Stimulated activated CD8-positive, alpha-beta memory T cell treated with anti-CD3 and anti-CD28 coated beads, Interleukin-7, amount 100 ng/mL, for 1 hour (primary cell): Measurements from ENCODE around the gene TNIK.
A peak's percentile ranks its signal among the peaks of the same experiment; 100 is the strongest.
"Not testable (repeated sequence)": the region's sequence is repeated elsewhere in the genome, so short reads cannot be mapped to it uniquely, and the experiment has no call there.

Source experiments
- DNase-seq, 2 donors: peaks; one replicate each; pipeline ENCODE4 v3.0.0-alpha.2; 2020; ENCODE audit warnings: low read depth in 2 of 2

TNIK gene

DNA sequence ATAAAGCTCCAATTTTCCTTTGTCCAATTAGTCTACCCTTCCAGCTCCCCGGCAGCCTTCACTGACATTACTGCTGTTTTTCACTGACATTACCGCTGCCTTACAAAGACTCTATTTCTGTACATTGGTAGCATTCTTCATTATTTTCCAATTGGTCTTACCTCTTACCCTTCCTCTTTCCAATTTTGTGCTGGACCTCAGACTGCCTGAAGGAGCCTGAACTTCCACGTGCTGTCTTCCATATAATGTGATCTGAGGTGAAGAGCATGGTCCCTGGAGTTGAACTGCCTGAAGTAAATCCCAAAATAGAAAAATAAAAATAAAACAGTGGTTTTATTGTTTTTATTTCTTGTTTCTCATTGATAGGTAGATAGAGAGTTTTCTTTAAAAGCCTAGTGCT is 9.2 kb upstream of the TNIK start:
- no peak for DNase-seq

GRCh38 chr3:171468296-171468906 is 8.2 kb upstream of the TNIK start:
- DNase-seq: no peak

GRCh38 chr3:171465763-171466162 is 5.6 kb upstream of the TNIK start:
- no peak for DNase-seq

GRCh38 chr3:171464462-171464861 is 4.3 kb upstream of the TNIK start:
- no peak for DNase-seq

GRCh38 chr3:171462224-171462623 is 2.0 kb upstream of the TNIK start:
- no peak for DNase-seq

GRCh38 chr3:171461525-171461917 is 1.3 kb upstream of the TNIK start:
- DNase-seq: no peak

DNA sequence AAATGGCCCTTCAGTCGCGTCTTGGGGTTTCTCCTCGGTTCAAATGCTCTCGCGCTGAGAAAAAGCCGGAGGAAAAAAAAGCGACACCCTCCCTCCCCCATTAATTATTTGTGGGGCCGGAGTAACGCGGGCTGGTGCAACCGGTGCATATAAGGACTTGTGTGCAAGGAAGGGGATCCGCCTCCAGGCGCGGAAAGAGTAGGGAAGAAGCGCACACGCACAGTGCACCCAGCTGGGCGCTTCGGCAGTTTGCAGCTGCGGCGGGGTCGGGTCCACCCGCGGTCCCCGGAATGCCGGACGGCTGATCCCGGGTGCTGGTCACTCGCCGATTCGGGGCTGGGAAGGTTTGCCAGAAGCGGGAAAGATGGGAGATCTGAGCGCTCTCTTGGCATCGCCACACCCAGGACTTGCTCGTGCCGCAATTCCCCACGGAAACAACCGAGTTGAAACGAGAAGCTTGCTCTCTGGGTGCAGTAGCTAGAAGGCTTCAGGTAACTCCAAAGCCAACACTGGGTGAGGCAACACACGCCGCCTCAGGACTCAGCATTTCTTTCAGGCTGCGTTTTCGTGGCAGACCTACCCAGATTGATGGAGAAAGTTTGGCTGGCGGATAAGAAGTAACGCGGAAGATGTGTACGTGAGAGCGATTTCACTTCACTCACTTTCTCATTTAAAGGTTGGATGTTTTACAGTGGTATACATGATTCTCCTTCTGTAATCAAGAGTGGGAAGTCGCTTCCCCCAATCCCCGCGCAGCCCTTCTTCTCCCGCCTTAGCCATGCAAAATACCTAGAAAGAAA is 720 bp upstream of the TNIK start:
- DNase-seq: no peak

GRCh38 chr3:171459137-171459941 is 866 bp downstream of the TNIK start:
- DNase-seq: peak; percentile 18 to 27

- DNase-seq: no peak
These were observed 1.4 kb downstream of the TNIK start for GRCh38 chr3:171458864-171459136.

GRCh38 chr3:171458071-171458863 is 1.9 kb downstream of the TNIK start:
- DNase-seq: peak in 1 of 2 donors; percentile 24

GRCh38 chr3:171457607-171458061 is 2.6 kb downstream of the TNIK start:
- no peak for DNase-seq

DNA sequence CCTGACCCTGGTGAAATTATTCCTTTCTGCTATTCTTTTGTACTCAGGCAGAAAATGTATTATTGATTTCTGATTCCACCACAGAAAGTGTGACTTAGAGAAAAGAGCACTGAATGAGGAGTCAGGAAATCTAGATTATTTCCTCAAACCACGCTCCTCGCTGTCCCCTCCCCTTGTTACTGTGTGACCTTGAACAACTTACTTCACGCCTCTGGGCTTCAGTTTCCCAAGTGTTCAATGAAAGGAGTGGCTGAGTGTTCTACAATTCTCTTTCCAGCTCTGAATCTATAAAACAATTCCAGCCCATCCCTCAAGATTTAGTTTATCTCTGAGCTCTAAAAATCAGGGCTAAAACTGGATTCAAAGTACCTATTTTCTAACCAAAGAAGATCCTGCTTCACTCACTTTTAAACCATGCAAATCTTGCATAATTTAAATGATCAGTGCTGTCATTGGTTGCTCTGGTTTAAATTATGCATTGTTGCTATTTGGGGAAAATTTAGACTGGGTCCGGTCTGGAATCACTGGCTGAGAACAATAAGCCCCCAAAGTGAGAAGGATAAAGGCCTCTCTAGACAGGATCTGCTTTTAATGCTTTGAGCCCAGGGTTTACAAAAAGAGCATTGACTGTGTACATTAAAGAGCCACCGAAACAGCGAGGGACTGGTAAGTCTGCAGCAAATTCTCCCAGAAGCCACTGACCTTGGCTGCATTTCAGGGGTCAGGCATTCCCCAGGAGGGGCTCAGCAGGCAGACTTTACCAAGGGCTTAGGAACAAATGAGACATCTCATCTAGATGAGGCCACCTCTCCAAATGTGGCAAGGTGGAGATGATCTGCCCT is 3.2 kb downstream of the TNIK start:
- DNase-seq: no peak

- no peak for DNase-seq
These were observed 4.3 kb downstream of the TNIK start for GRCh38 chr3:171455603-171456550.

DNA sequence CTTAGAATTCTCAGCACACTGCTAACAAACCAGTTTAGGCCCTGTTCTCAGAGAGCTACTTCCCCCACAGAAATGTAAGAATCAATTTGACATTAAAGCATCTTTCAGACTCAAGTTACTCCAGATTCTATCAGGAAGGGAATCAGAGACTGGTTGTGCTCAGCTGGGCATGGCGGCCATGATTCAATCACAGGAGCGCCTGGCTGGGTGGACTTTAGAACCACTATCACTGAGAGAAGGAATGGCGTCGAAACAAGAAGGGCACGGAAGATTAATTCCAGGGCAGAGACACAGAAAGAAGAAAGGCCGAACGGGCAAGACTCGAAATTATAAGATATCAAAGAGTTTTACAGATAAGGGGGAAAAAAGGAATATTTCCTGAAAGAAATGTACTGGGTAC is 6.2 kb downstream of the TNIK start:
- no peak for DNase-seq

DNA sequence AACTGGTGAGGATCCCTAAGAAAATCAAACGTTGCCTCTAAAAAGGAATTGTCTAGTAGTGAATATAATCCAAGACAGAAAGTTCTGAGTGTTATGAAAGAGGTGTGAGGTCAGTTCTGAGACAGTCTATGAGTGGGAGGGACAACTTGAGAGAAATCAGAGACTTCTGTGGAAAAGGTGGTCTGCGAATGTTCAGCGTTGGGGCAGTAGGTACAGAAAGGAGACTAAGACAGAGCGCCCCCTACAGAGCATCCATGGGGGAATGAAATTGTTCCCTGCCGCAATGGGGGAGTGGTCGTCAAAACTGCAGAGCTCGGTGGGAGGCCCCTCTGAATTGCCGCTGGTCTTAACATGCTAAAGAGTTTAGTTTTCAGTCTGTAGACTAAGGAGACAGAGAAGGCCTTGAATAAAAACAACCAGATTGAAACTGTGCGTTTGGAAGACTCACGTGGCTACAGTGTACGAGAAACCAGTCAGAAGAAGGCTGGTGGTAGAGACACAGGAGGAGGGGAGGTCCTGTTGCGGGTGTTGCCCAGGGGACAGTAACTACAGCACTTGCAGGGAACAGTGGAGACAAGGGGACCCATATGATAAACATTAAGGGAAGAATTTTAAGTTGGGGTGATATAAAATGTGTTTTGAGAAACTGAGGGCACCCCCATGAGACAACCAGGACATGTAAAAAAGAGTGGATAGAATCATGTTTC is 6.9 kb downstream of the TNIK start:
- DNase-seq: no peak

GRCh38 chr3:171452328-171452727 is 7.9 kb downstream of the TNIK start:
- DNase-seq: no peak

DNA sequence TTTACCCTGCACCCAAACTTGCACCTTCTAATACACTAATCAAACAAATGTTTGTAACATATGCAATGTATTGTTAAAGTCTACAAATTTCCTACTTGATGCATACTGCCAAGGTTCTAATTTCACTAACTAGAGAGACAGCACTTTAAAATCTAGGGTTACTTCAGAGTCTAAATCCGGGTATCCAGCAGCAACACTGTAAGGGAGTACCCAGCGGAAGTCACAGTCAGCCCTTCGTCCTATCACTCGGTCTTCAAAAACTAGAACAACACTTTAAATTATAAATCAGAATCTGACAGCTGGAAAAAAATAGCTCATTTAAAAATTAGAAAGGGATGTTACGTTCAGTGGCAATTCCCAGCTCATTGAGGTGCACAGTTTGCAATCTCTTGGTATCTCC is 8.3 kb downstream of the TNIK start:
- no peak for DNase-seq

DNA sequence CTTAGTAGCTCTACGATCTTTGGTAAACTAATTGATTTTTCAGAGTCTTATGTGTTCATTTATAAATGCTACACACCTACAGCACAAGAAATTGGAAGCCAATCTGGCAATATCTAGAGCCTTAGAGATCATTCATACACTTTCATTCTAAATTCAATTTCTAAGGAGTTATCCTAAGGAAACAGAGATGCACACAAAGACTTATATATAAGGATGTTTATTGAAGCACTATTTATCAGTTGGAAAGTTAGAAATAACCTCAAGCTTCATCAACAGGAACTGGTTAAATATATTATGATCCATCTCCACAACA is 12.7 kb downstream of the TNIK start:
- not testable (repeated sequence) for DNase-seq

- DNase-seq: no peak
These were observed 13.2 kb downstream of the TNIK start for GRCh38 chr3:171446801-171447578.
